HepG2 (cell line): ENCODE results near the gene VAC14. TPM values are rescaled to one million over a fixed set of nuclear protein-coding genes. Genes with fewer than 3 reads are reported as not detected.

ENCODE experiments used
- ATAC-seq: fragments of 200-7000 bp; cut with Tn5 transposase; 3 replicates; pipeline ENCODE4 v1.9.1; 2020; ENCODE audit warnings: mild to moderate bottlenecking, moderate library complexity
- BruUV-seq: library from RNA; stranded (reverse); fragments of 400-500 nt; replicated peaks from 2 replicates; lab custom pipeline; 2021; lab: Mats Ljungman, UMichigan
- CTCF ChIA-PET: fragments of 300-600 bp; formaldehyde crosslinking; extraction: SDS; loops from one replicate; lab custom pipeline; 2021; ENCODE audit warnings: low total read pairs, inconsistent platforms, low intra/inter-chr PET ratio; lab: Yijun Ruan, JAX
- POLR2A ChIA-PET: fragments of 350-600 bp; sonication (Branson Sonifier 250); formaldehyde crosslinking; loops from one replicate; lab custom pipeline; 2020; ENCODE audit warnings: antibody characterized with exemption, inconsistent platforms; lab: Yijun Ruan, JAX
- DNase-seq: peaks from one replicate; pipeline ENCODE4 v3.0.0-alpha.2; 2015; ENCODE audit warnings: low spot score
- FAIRE-seq: peaks from 3 replicates; lab custom pipeline; 2011; peaks lifted over from hg19 to GRCh38; lab: Jason Lieb, UNC
- H2AFZ ChIP-seq: one replicate; pipeline ENCODE4 v1.6.1; 2011; ENCODE audit warnings: low read length, inconsistent platforms
- H3K27ac ChIP-seq: fragments of 300-600 bp; 3 replicates; pipeline ENCODE4 v1.8.0; 2011; ENCODE audit warnings: mixed run types, mild to moderate bottlenecking, mixed read lengths, low read length, inconsistent platforms; ENCODE audit not compliant: insufficient read depth; ENCODE audit errors: extremely low read length
- H3K27me3 ChIP-seq, 2 experiments: fragments of 200-600 bp in 1 of 2; 2 replicates in 1 of 2; 3 replicates in 1 of 2; pipeline versions ENCODE4 v1.6.0 to v1.8.0; 2011; ENCODE audit warnings: low read length in 2 of 2, mild to moderate bottlenecking in 2 of 2, moderate library complexity in 2 of 2, inconsistent platforms in 1 of 2; ENCODE audit not compliant: insufficient read depth in 2 of 2, control insufficient read depth in 1 of 2
- H3K36me3 ChIP-seq, 2 experiments: fragments of 200-600 bp in 1 of 2; replicated peaks in 1 of 2; 2 replicates in 1 of 2; 3 replicates in 1 of 2; pipeline versions ENCODE4 v1.5.1 to v1.8.0; 2011; ENCODE audit warnings: low read length in 2 of 2, inconsistent platforms in 1 of 2; ENCODE audit not compliant: insufficient read depth in 2 of 2, control insufficient read depth in 1 of 2
- H3K4me1 ChIP-seq: 2 replicates; pipeline ENCODE4 v1.5.1; 2012; ENCODE audit warnings: low read length, inconsistent platforms; ENCODE audit not compliant: insufficient read depth
- H3K4me2 ChIP-seq: 2 replicates; pipeline ENCODE4 v1.6.0; 2011; ENCODE audit warnings: low read depth, low read length, inconsistent platforms
- H3K4me3 ChIP-seq, 3 experiments: fragments of 200-600 bp in 1 of 3; sonication (generic), shearing (Covaris generic) in 1 of 3; replicated peaks in 1 of 3; 2 replicates each; pipeline ENCODE4 v1.5.1; 2011 to 2016; ENCODE audit warnings: low read length in 3 of 3, inconsistent platforms in 2 of 3, low read depth in 2 of 3, mild to moderate bottlenecking in 2 of 3, control low read depth in 1 of 3, mixed read lengths in 1 of 3; ENCODE audit not compliant: insufficient read depth in 1 of 3
- H3K79me2 ChIP-seq: one replicate; pipeline ENCODE4 v1.6.1; 2011; ENCODE audit warnings: low read length, inconsistent platforms; ENCODE audit not compliant: insufficient read depth
- H3K9ac ChIP-seq: 2 replicates; pipeline ENCODE4 v1.6.0; 2011; ENCODE audit warnings: mild to moderate bottlenecking, low read depth, low read length, inconsistent platforms; ENCODE audit not compliant: insufficient read depth
- H3K9me3 ChIP-seq: 2 replicates; pipeline ENCODE4 v1.5.1; 2012; ENCODE audit warnings: mild to moderate bottlenecking, low read length
- H4K20me1 ChIP-seq: 2 replicates; pipeline ENCODE4 v1.6.0; 2011; ENCODE audit warnings: inconsistent platforms, mild to moderate bottlenecking, low read length, moderate library complexity; ENCODE audit not compliant: insufficient read depth
- HNF4G ChIP-seq, 2 experiments: sonication (generic) in 1 of 2; formaldehyde crosslinking in 1 of 2; IDR thresholded peaks; 2 replicates each; pipeline versions ENCODE4 v1.4.0 to v1.6.1; 2011 to 2020; ENCODE audit warnings: borderline replicate concordance in 2 of 2, low read depth in 2 of 2, mild to moderate bottlenecking in 2 of 2, low read length in 1 of 2, missing genetic modification reagents in 1 of 2, moderate library complexity in 1 of 2
- HNRNPLL ChIP-seq: fragments of 200-400 bp; formaldehyde crosslinking; IDR thresholded peaks from 2 replicates; pipeline ENCODE4 v1.6.1; 2017; ENCODE audit warnings: mild to moderate bottlenecking, low read depth, low read length; ENCODE audit not compliant: poor library complexity, severe bottlenecking
- NR2F2 ChIP-seq: IDR thresholded peaks from 2 replicates; pipeline ENCODE4 v1.6.1; 2012; ENCODE audit warnings: low read depth, inconsistent platforms, borderline replicate concordance
- RXRA ChIP-seq: sonication (generic); formaldehyde crosslinking; IDR thresholded peaks from 2 replicates; pipeline ENCODE4 v1.5.1; 2020; ENCODE audit warnings: missing genetic modification reagents
- ZBTB7B ChIP-seq: sonication (generic); formaldehyde crosslinking; IDR thresholded peaks from 2 replicates; pipeline ENCODE4 v1.4.0; 2020; ENCODE audit warnings: missing genetic modification reagents
- ZFP41 ChIP-seq: sonication (generic); formaldehyde crosslinking; IDR thresholded peaks from 2 replicates; pipeline ENCODE4 v1.4.0; 2020; ENCODE audit warnings: mild to moderate bottlenecking, missing genetic modification reagents, borderline replicate concordance
- ZNF143 ChIP-seq: sonication (generic); formaldehyde crosslinking; IDR thresholded peaks from 2 replicates; pipeline ENCODE4 v1.4.0; 2020; ENCODE audit warnings: missing genetic modification reagents
- ZNF274 ChIP-seq: sonication (generic); formaldehyde crosslinking; IDR thresholded peaks from 2 replicates; pipeline ENCODE4 v1.5.1; 2020; ENCODE audit warnings: mild to moderate bottlenecking, missing genetic modification reagents
- ZNF614 ChIP-seq: IDR thresholded peaks from 2 replicates; pipeline ENCODE4 v1.6.1; 2018; ENCODE audit warnings: missing biosample characterization, missing genetic modification reagents, inconsistent platforms, borderline replicate concordance
- ZNF776 ChIP-seq: sonication (generic); formaldehyde crosslinking; IDR thresholded peaks from 2 replicates; pipeline ENCODE4 v1.4.0; 2020; ENCODE audit warnings: mild to moderate bottlenecking, missing genetic modification reagents
- WGBS: methylation state at CpG from one replicate; pipeline ENCODE4 v1.1.6; 2017; ENCODE audit warnings: low lambda C conversion rate; 5-methylcytosine and 5-hydroxymethylcytosine counted together
- in situ Hi-C: cut with HindIII; loops from 2 replicates; pipeline ENCODE4 v1.10.0; 2017; ENCODE audit warnings: low pct_unique_long_range_greater_than_20kb; ENCODE audit not compliant: extremely low pct_ligation_motif_present
- intact Hi-C: fragments of 100-400 bp; cut with micrococcal nuclease; formaldehyde crosslinking; loops from one replicate; pipeline ENCODE4 v1.10.0; 2022; ENCODE audit not compliant: unreplicated experiment
- polyA plus RNA-seq, 8 experiments: library from polyadenylated mRNA; depleted of rRNA in 3 of 8; stranded (reverse) in 7 of 8; unstranded in 1 of 8; fragments of >200 nt; fragmentation: Illumina TruSeq in 4 of 8; extraction: Trizol in 4 of 8; gene quantifications; 2 replicates each; pipeline versions ENCODE4 v1.2.1 to v1.2.3, GENCODE V29; 2011 to 2016; ENCODE audit warnings: low read depth in 4 of 8, missing spikeins in 1 of 8, mixed read lengths in 1 of 8; ENCODE audit not compliant: insufficient read depth in 1 of 8
- total RNA-seq, 5 experiments: library from RNA; depleted of rRNA; stranded (reverse); fragments of >200 nt; fragmentation: Illumina TruSeq; extraction: Trizol; gene quantifications; 2 replicates each; pipeline ENCODE4 v1.2.3, GENCODE V29; 2016; ENCODE audit warnings: low read depth in 1 of 5
- TF ChIP-seq, protein P1 (sequence below): sonication (generic); formaldehyde crosslinking; IDR thresholded peaks from 2 replicates; pipeline ENCODE4 v1.9.0; 2021; ENCODE audit warnings: missing genetic modification reagents, mild to moderate bottlenecking, borderline replicate concordance
- TF ChIP-seq, protein P2 (sequence below): sonication (generic); formaldehyde crosslinking; IDR thresholded peaks from 2 replicates; pipeline ENCODE4 v1.8.0; 2022; ENCODE audit warnings: mild to moderate bottlenecking, missing genetic modification reagents, moderate library complexity
- TF ChIP-seq, protein P3 (sequence below): sonication (generic); formaldehyde crosslinking; IDR thresholded peaks from 2 replicates; pipeline ENCODE4 v1.8.1; 2023; ENCODE audit warnings: missing genetic modification reagents, inconsistent platforms, borderline replicate concordance
- TF ChIP-seq, protein P4 (sequence below): sonication (generic); formaldehyde crosslinking; IDR thresholded peaks from 2 replicates; pipeline ENCODE4 v1.4.0; 2020; ENCODE audit warnings: low read depth, mild to moderate bottlenecking, missing genetic modification reagents
- TF ChIP-seq, protein P5 (sequence below): sonication (generic); formaldehyde crosslinking; IDR thresholded peaks from 2 replicates; pipeline ENCODE4 v1.4.0; 2020; ENCODE audit warnings: missing genetic modification reagents

The VAC14 gene
- total and polyA plus RNA-seq, 2 of the 13 experiments (the other 11 are each of a cell fraction or from before 2014, with no cell fraction given) = 23.5 to 24.6 TPM

DNA sequence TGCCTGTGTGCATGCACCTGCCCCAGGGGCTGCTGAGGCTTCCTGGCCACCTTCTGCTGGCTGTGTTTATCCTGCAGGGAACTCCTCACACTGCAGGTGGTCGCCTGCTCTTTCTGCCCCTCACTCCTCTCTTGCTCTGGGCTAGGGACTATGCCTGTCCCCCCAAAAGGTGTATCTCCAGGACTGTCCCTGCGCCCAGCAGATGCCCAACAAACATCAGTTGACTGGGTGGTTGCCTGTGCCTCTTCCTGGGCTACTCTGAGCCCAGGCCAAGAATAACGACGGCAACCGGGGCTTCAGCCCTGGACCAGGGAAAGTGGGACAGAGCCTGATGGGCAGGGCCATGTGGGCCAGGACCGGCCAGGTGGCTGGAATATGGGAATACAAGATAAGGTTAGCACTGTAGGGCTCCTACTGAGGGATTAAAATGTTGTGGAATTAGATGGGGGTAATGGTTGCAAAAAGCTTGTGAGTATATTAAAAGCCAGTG, 55.4 kb downstream of the VAC14 start (continued):
- TF ChIP-seq ZFP41 (CRISPR knock-in tag) (0 out of 2 replicates have a peak, but pooled peaks have one; percentile 4), ZNF614 (no peak), ZNF776 (CRISPR knock-in tag) (0 out of 2 replicates have a peak, but pooled peaks have one; percentile 9), ZNF274 (CRISPR knock-in tag) (peak; percentile 9; the same call in 1 of the 2 replicates)
- TF ChIP-seq, protein P1, sequence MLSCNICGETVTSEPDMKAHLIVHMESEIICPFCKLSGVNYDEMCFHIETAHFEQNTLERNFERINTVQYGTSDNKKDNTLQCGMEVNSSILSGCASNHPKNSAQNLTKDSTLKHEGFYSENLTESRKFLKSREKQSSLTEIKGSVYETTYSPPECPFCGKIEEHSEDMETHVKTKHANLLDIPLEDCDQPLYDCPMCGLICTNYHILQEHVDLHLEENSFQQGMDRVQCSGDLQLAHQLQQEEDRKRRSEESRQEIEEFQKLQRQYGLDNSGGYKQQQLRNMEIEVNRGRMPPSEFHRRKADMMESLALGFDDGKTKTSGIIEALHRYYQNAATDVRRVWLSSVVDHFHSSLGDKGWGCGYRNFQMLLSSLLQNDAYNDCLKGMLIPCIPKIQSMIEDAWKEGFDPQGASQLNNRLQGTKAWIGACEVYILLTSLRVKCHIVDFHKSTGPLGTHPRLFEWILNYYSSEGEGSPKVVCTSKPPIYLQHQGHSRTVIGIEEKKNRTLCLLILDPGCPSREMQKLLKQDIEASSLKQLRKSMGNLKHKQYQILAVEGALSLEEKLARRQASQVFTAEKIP = no peak
- TF ChIP-seq, protein P2, sequence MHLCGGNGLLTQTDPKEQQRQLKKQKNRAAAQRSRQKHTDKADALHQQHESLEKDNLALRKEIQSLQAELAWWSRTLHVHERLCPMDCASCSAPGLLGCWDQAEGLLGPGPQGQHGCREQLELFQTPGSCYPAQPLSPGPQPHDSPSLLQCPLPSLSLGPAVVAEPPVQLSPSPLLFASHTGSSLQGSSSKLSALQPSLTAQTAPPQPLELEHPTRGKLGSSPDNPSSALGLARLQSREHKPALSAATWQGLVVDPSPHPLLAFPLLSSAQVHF = no peak
- TF ChIP-seq, protein P3, sequence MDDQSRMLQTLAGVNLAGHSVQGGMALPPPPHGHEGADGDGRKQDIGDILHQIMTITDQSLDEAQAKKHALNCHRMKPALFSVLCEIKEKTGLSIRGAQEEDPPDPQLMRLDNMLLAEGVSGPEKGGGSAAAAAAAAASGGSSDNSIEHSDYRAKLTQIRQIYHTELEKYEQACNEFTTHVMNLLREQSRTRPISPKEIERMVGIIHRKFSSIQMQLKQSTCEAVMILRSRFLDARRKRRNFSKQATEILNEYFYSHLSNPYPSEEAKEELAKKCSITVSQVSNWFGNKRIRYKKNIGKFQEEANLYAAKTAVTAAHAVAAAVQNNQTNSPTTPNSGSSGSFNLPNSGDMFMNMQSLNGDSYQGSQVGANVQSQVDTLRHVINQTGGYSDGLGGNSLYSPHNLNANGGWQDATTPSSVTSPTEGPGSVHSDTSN (CRISPR knock-in tag) = 0 out of 2 replicates have a peak, but pooled peaks have one; percentile 35

DNA sequence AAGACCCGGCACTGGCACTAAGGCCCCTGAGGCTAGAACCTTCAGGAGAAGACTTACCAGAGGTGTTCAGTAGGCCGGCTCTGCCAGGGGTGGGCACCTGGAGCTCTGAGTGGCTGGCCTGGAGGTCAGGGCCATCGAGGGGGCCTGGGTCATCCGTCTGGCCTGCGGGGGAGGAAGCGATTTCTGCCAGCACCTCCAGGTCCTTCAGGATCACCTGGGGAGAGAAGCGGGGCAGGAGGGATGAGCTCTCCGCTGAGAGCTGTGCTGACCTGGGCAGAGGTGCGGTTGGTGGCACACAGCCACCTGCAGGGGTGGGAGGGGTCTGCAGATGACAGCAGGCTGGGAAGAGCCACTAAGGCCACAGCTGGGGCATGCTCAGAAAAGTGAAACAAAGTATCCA, 56.6 kb downstream of the VAC14 start:
- DNase-seq (no peak), FAIRE-seq (no peak), ATAC-seq (no peak)
- no peak overlapping the region for H3K4me3 ChIP-seq
- BruUV-seq = no TSS peak
- 100% methylated on average over 7 of the region's 9 CpGs for WGBS
- POLR2A ChIA-PET = interaction anchor here (1.3 to 13.4 kb wide), 3 partner anchors 18 to 62 kb away, joined by 3 to 357 read pairs (median 107); partner anchors contain the start of gene MTSS2
- no peaks in the 10 kb centered on the region for H3K27me3 ChIP-seq
- H3K9me3 ChIP-seq = no peaks in the 10 kb centered on the region
- peaks cover 64% of the 10 kb centered on the region for H3K4me1 ChIP-seq
- no peaks in the 10 kb centered on the region for H3K79me2 ChIP-seq
- intact Hi-C loops = no loop called here
- peaks cover 12 to 31% of the 10 kb centered on the region in 2 experiments for H3K36me3 ChIP-seq
- H3K27ac ChIP-seq = no peak overlapping the region
- H2AFZ ChIP-seq = no peak overlapping the region
- CTCF ChIA-PET = no interaction called here
- H3K4me2 ChIP-seq = no peak overlapping the region
- no peak overlapping the region for H3K9ac ChIP-seq
- in situ Hi-C loops = no loop called here
- no peaks in the 10 kb centered on the region for H4K20me1 ChIP-seq
- TF ChIP-seq RXRA (CRISPR knock-in tag) = 0 out of 2 replicates have a peak, but pooled peaks have one; percentile 1
- TF ChIP-seq, protein P4, sequence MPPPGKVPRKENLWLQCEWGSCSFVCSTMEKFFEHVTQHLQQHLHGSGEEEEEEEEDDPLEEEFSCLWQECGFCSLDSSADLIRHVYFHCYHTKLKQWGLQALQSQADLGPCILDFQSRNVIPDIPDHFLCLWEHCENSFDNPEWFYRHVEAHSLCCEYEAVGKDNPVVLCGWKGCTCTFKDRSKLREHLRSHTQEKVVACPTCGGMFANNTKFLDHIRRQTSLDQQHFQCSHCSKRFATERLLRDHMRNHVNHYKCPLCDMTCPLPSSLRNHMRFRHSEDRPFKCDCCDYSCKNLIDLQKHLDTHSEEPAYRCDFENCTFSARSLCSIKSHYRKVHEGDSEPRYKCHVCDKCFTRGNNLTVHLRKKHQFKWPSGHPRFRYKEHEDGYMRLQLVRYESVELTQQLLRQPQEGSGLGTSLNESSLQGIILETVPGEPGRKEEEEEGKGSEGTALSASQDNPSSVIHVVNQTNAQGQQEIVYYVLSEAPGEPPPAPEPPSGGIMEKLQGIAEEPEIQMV = no peak
- 0 out of 2 replicates have a peak, but pooled peaks have one; percentile 11 for TF ChIP-seq ZNF143 (CRISPR knock-in tag)
- no peak for TF ChIP-seq ZBTB7B (CRISPR knock-in tag)
- TF ChIP-seq, protein P5, sequence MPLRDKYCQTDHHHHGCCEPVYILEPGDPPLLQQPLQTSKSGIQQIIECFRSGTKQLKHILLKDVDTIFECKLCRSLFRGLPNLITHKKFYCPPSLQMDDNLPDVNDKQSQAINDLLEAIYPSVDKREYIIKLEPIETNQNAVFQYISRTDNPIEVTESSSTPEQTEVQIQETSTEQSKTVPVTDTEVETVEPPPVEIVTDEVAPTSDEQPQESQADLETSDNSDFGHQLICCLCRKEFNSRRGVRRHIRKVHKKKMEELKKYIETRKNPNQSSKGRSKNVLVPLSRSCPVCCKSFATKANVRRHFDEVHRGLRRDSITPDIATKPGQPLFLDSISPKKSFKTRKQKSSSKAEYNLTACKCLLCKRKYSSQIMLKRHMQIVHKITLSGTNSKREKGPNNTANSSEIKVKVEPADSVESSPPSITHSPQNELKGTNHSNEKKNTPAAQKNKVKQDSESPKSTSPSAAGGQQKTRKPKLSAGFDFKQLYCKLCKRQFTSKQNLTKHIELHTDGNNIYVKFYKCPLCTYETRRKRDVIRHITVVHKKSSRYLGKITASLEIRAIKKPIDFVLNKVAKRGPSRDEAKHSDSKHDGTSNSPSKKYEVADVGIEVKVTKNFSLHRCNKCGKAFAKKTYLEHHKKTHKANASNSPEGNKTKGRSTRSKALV (CRISPR knock-in tag) = no peak
- no peak for TF ChIP-seq HNF4G (IDR thresholded peaks at IDR 0.05; ENCODE audit: borderline replicate concordance, low read depth, low read length)
- TF ChIP-seq HNF4G (CRISPR knock-in tag; IDR thresholded peaks at IDR 0.05; ENCODE audit: borderline replicate concordance, low read depth) = no peak
- TF ChIP-seq NR2F2 = no peak
- peak; percentile 5 for TF ChIP-seq HNRNPLL
